H9 (cell line): ENCODE data around the gene TMEM187. TPM values are rescaled to one million over a fixed set of nuclear protein-coding genes. Genes with fewer than 3 reads are reported as not detected.

Experiments used
- DNase-seq: peaks from one replicate; pipeline ENCODE4 v3.0.0-alpha.2; 2017
- H2AFZ ChIP-seq: one replicate; pipeline ENCODE4 v1.6.1; 2013; ENCODE audit warnings: mild to moderate bottlenecking, low read length, control low read depth, moderate library complexity
- H2AK5ac ChIP-seq: 2 replicates; pipeline ENCODE4 v1.6.1; 2013; ENCODE audit warnings: low read length, control low read depth, mixed read lengths; ENCODE audit not compliant: insufficient read length
- H2BK120ac ChIP-seq: one replicate; pipeline ENCODE4 v1.6.1; 2013; ENCODE audit warnings: low read depth, mild to moderate bottlenecking, low read length, control low read depth, inconsistent platforms; ENCODE audit not compliant: poor library complexity, severe bottlenecking
- H2BK12ac ChIP-seq: 2 replicates; pipeline ENCODE4 v1.6.1; 2013; ENCODE audit warnings: low read length, control low read depth, mixed read lengths, low read depth; ENCODE audit not compliant: insufficient read length
- H2BK15ac ChIP-seq: 2 replicates; pipeline ENCODE4 v1.6.1; 2013; ENCODE audit warnings: low read depth, low read length, control low read depth
- H2BK20ac ChIP-seq: one replicate; pipeline ENCODE4 v1.6.1; 2013; ENCODE audit warnings: low read depth, mild to moderate bottlenecking, low read length, control low read depth, inconsistent platforms; ENCODE audit not compliant: poor library complexity, severe bottlenecking
- H2BK5ac ChIP-seq: 2 replicates; pipeline ENCODE4 v1.6.1; 2013; ENCODE audit warnings: low read length, control low read depth, mixed read lengths; ENCODE audit not compliant: insufficient read length
- H3K14ac ChIP-seq: 2 replicates; pipeline ENCODE4 v1.6.1; 2013; ENCODE audit warnings: low read length, control low read depth; ENCODE audit not compliant: insufficient read depth
- H3K18ac ChIP-seq: 2 replicates; pipeline ENCODE4 v1.6.1; 2013; ENCODE audit warnings: low read depth, mild to moderate bottlenecking, mixed read lengths, low read length, control low read depth; ENCODE audit not compliant: insufficient read length
- H3K23ac ChIP-seq: 2 replicates; pipeline ENCODE4 v1.6.1; 2013; ENCODE audit warnings: low read length, control low read depth, mixed read lengths, low read depth; ENCODE audit not compliant: insufficient read length
- H3K23me2 ChIP-seq: 2 replicates; pipeline ENCODE4 v1.6.1; 2013; ENCODE audit warnings: low read depth, mild to moderate bottlenecking, mixed read lengths, low read length, control low read depth; ENCODE audit not compliant: insufficient read length, poor library complexity, severe bottlenecking
- H3K27ac ChIP-seq: 2 replicates; pipeline ENCODE4 v1.5.1; 2013; ENCODE audit warnings: low read length, control low read depth, mixed read lengths, low read depth; ENCODE audit not compliant: insufficient read length
- H3K27me3 ChIP-seq: 2 replicates; pipeline ENCODE4 v1.6.1; 2013; ENCODE audit warnings: low read length, control low read depth, inconsistent platforms; ENCODE audit not compliant: insufficient read depth
- H3K4ac ChIP-seq: 2 replicates; pipeline ENCODE4 v1.6.1; 2013; ENCODE audit warnings: low read depth, mild to moderate bottlenecking, control low read depth, inconsistent platforms, low read length, moderate library complexity
- H3K4me1 ChIP-seq: 2 replicates; pipeline ENCODE4 v1.6.1; 2013; ENCODE audit warnings: low read length, control low read depth, inconsistent platforms; ENCODE audit not compliant: insufficient read depth
- H3K4me2 ChIP-seq: 2 replicates; pipeline ENCODE4 v1.6.1; 2013; ENCODE audit warnings: low read length, control low read depth, mixed read lengths; ENCODE audit not compliant: insufficient read length, insufficient read depth
- H3K56ac ChIP-seq: 2 replicates; pipeline ENCODE4 v1.6.1; 2013; ENCODE audit warnings: low read depth, mild to moderate bottlenecking, mixed read lengths, low read length, control low read depth; ENCODE audit not compliant: insufficient read length
- H3K79me1 ChIP-seq: 2 replicates; pipeline ENCODE4 v1.6.1; 2013; ENCODE audit warnings: low read depth, mild to moderate bottlenecking, moderate library complexity, low read length, control low read depth, inconsistent platforms; ENCODE audit not compliant: insufficient read depth, poor library complexity, severe bottlenecking
- H3K79me2 ChIP-seq: 2 replicates; pipeline ENCODE4 v1.6.1; 2013; ENCODE audit warnings: low read length, control low read depth, inconsistent platforms; ENCODE audit not compliant: insufficient read depth
- H3K9ac ChIP-seq: 2 replicates; pipeline ENCODE4 v1.6.1; 2013; ENCODE audit warnings: low read length, control low read depth, mixed read lengths; ENCODE audit not compliant: insufficient read length; ENCODE audit errors: extremely low read depth
- H3K9me3 ChIP-seq: one replicate; pipeline ENCODE4 v1.6.1; 2013; ENCODE audit warnings: low read depth, low read length, inconsistent platforms; ENCODE audit not compliant: control insufficient read depth
- H3T11ph ChIP-seq: one replicate; pipeline ENCODE4 v1.6.1; 2013; ENCODE audit warnings: mild to moderate bottlenecking, low read length, control low read depth, inconsistent platforms
- H4K20me1 ChIP-seq: one replicate; pipeline ENCODE4 v1.6.1; 2013; ENCODE audit not compliant: control insufficient read depth, insufficient read length, insufficient read depth
- H4K5ac ChIP-seq: 2 replicates; pipeline ENCODE4 v1.6.1; 2013; ENCODE audit warnings: low read depth, mild to moderate bottlenecking, mixed read lengths, low read length, control low read depth; ENCODE audit not compliant: insufficient read length
- H4K8ac ChIP-seq: replicated peaks from 2 replicates; pipeline ENCODE4 v1.6.1; 2013; ENCODE audit warnings: low read length, control low read depth, mixed read lengths, low read depth; ENCODE audit not compliant: insufficient read length
- H4K91ac ChIP-seq: 2 replicates; pipeline ENCODE4 v1.6.1; 2013; ENCODE audit warnings: low read depth, mild to moderate bottlenecking, moderate library complexity, mixed read lengths, low read length, control low read depth; ENCODE audit not compliant: insufficient read length
- H3K27ac Mint-ChIP-seq, 3 experiments: 2 replicates in 2 of 3; 3 replicates in 1 of 3; pipeline ENCODE4 v1.8.0; 2020 to 2021; ENCODE audit warnings: mixed read lengths in 3 of 3, mild to moderate bottlenecking in 1 of 3, moderate library complexity in 1 of 3
- H3K27me3 Mint-ChIP-seq: 2 replicates; pipeline ENCODE4 v1.8.0; 2021; ENCODE audit warnings: low read depth, mild to moderate bottlenecking, moderate library complexity, mixed read lengths
- H3K36me3 Mint-ChIP-seq, 3 experiments: 2 replicates in 2 of 3; 3 replicates in 1 of 3; pipeline ENCODE4 v1.8.0; 2020 to 2021; ENCODE audit warnings: low read depth in 3 of 3, mixed read lengths in 3 of 3; ENCODE audit not compliant: insufficient read depth in 1 of 3
- H3K4me1 Mint-ChIP-seq, 2 experiments: 2 replicates each; pipeline ENCODE4 v1.8.0; 2020; ENCODE audit warnings: mixed read lengths in 2 of 2
- H3K4me3 Mint-ChIP-seq, 2 experiments: 2 replicates in 1 of 2; 3 replicates in 1 of 2; pipeline ENCODE4 v1.8.0; 2020 to 2021; ENCODE audit warnings: mild to moderate bottlenecking in 2 of 2, mixed read lengths in 2 of 2, moderate library complexity in 1 of 2
- H3K9me3 Mint-ChIP-seq, 2 experiments: 2 replicates in 1 of 2; 3 replicates in 1 of 2; pipeline ENCODE4 v1.8.0; 2020; ENCODE audit warnings: mild to moderate bottlenecking in 2 of 2, mixed read lengths in 2 of 2, moderate library complexity in 1 of 2
- CTCF ChIP-seq: fragments of 200-600 bp; sonication (generic); conservative IDR thresholded peaks from 3 replicates; pipeline ENCODE4 v1.8.0; 2021; ENCODE audit warnings: antibody characterized with exemption, mild to moderate bottlenecking
- WGBS: extraction: QIAGEN DNeasy Blood & Tissue Kit; methylation state at CpG from one replicate; pipeline ENCODE4 v1.1.7; 2013; ENCODE audit warnings: missing lambda C conversion rate, low lambda C conversion rate, mixed read lengths; ENCODE audit not compliant: insufficient read length; ENCODE audit errors: extremely low coverage; 5-methylcytosine and 5-hydroxymethylcytosine counted together
- total RNA-seq: library from RNA; stranded (reverse); gene quantifications from 2 replicates; pipeline ENCODE4 v1.2.1, GENCODE V29; 2021

Gene TMEM187
- total RNA-seq, 1 experiment from 2014 or later, result 2.7 TPM

GRCh38 chrX:153931748-153932147 lies 40.8 kb upstream of the TMEM187 start:
- no CpG with 5 or more reads among the region's 13 CpGs for WGBS
- Mint-ChIP-seq H3K9me3 (peaks cover 58 to 68% of the 10 kb centered on the region in 2 experiments), H3K4me3 (no peak overlapping the region), H3K4me1 (peaks cover 2 to 31% of the 10 kb centered on the region in 2 experiments), H3K27me3 (no peaks in the 10 kb centered on the region), H3K27ac (no peak overlapping the region; a peak in 1 of 7 replicates), H3K36me3 (peaks cover 22 to 47% (median 30%) of the 10 kb centered on the region in 3 experiments)
- Histone ChIP-seq H2AK5ac (no peak overlapping the region), H2BK12ac (no peak overlapping the region), H3K27me3 (no peaks in the 10 kb centered on the region), H3K79me2 (no peaks in the 10 kb centered on the region; the same call in 1 of the 2 replicates), H3K4ac (no peak overlapping the region), H3K23ac (no peak overlapping the region), H3K56ac (no peak overlapping the region), H4K8ac (no peak overlapping the region), H3K9me3 (peaks cover 26% of the 10 kb centered on the region), H3T11ph (no peak overlapping the region), H3K18ac (no peak overlapping the region), H2BK120ac (no peak overlapping the region), H3K4me2 (no peak overlapping the region), H2BK20ac (no peak overlapping the region), H4K20me1 (no peaks in the 10 kb centered on the region), H3K4me1 (no peaks in the 10 kb centered on the region), H3K9ac (no peak overlapping the region), H4K5ac (no peak overlapping the region), H3K27ac (no peak overlapping the region), H3K23me2 (peaks cover 18% of the 10 kb centered on the region), H2BK15ac (no peak overlapping the region), H2AFZ (no peak overlapping the region), H3K79me1 (no peaks in the 10 kb centered on the region), H4K91ac (no peak overlapping the region), H3K14ac (no peak overlapping the region), H2BK5ac (no peak overlapping the region)
- no peak for DNase-seq
- no peak for TF ChIP-seq CTCF
